NCI-H1436 treated with DMSO at 0.1 percent for 48 hours (cell line): Measurements from ENCODE around the gene SLC5A6.

Experiments
- DNase-seq: peaks from one replicate; lab custom pipeline; 2025; lab: John Stamatoyannopoulos, UW

SLC5A6 gene

GRCh38 chr2:27211943-27212625 lies at the start of gene SLC5A6, which contains the start of gene ATRAID:
TSS of gene SLC5A6 (minus strand) at chr2:27212268. CDS start at chr2:27207650, 4,618 bp downstream.
TSS of gene ATRAID (plus strand) at chr2:27212041. CDS start at chr2:27212369, 328 bp downstream.
- peak; percentile 14 for DNase-seq

- DNase-seq = no peak
Measured at GRCh38 chr2:27261241-27261925, 49.3 kb upstream of the SLC5A6 start.

GRCh38 chr2:27258051-27258450 lies 46.0 kb upstream of the SLC5A6 start:
- DNase-seq = no peak

- no peak for DNase-seq
Measured at GRCh38 chr2:27256855-27257454, 44.9 kb upstream of the SLC5A6 start.

GRCh38 chr2:27255660-27256059 lies 43.6 kb upstream of the SLC5A6 start:
- no peak for DNase-seq

GRCh38 chr2:27255187-27255586 lies 43.1 kb upstream of the SLC5A6 start:
- no peak for DNase-seq

GRCh38 chr2:27251766-27252165 lies 39.7 kb upstream of the SLC5A6 start:
- DNase-seq = no peak

GRCh38 chr2:27250652-27251379 lies 38.7 kb upstream of the SLC5A6 start:
- no peak for DNase-seq

- no peak for DNase-seq
Measured at GRCh38 chr2:27249891-27250651, 38.0 kb upstream of the SLC5A6 start.

GRCh38 chr2:27249159-27249890 lies 37.3 kb upstream of the SLC5A6 start:
- no peak for DNase-seq

GRCh38 chr2:27247893-27248292 lies 35.8 kb upstream of the SLC5A6 start:
- DNase-seq = no peak

- no peak for DNase-seq
Measured at GRCh38 chr2:27245626-27246025, 33.6 kb upstream of the SLC5A6 start.

- no peak for DNase-seq
Measured at GRCh38 chr2:27245116-27245515, 33.0 kb upstream of the SLC5A6 start.

- DNase-seq = no peak
Measured at GRCh38 chr2:27243391-27244130, 31.5 kb upstream of the SLC5A6 start.

- no peak for DNase-seq
Measured at GRCh38 chr2:27242614-27242951, 30.5 kb upstream of the SLC5A6 start.

GRCh38 chr2:27241761-27242613 lies 29.9 kb upstream of the SLC5A6 start:
- no peak for DNase-seq

GRCh38 chr2:27240406-27240805 lies 28.3 kb upstream of the SLC5A6 start:
- no peak for DNase-seq

GRCh38 chr2:27238976-27239375 lies 26.9 kb upstream of the SLC5A6 start:
- DNase-seq = no peak

- DNase-seq = no peak
Measured at GRCh38 chr2:27237341-27237945, 25.4 kb upstream of the SLC5A6 start.
